HCT116 (cell line): ENCODE data around the gene HYAL2.

Source experiments
- CTCF ChIP-seq, 3 experiments: fragments of 200-600 bp in 1 of 3; sonication (generic) in 1 of 3; IDR thresholded peaks in 2 of 3; conservative IDR thresholded peaks in 1 of 3; 2 replicates each; pipeline ENCODE4 v1.5.1; 2012 to 2017; ENCODE audit warnings: low read depth in 2 of 3, low read length in 2 of 3, antibody characterized with exemption in 1 of 3, borderline replicate concordance in 1 of 3, control low read depth in 1 of 3, mild to moderate bottlenecking in 1 of 3, mixed read lengths in 1 of 3, mixed run types in 1 of 3, moderate library complexity in 1 of 3; ENCODE audit not compliant: insufficient read depth in 1 of 3
- POLR2AphosphoS5 ChIP-seq: IDR thresholded peaks from 2 replicates; pipeline ENCODE4 v1.6.1; 2011; ENCODE audit warnings: mild to moderate bottlenecking, low read depth, low read length, moderate library complexity
- REST ChIP-seq: IDR thresholded peaks from 2 replicates; pipeline ENCODE4 v1.6.1; 2012; ENCODE audit warnings: low read depth
- SRF ChIP-seq: IDR thresholded peaks from 2 replicates; pipeline ENCODE4 v1.6.1; 2012; ENCODE audit warnings: low read depth

GRCh38 chr3:50340448-50341329 is 18.1 kb upstream of the HYAL2 start, which contains the start of gene RASSF1:
- TF ChIP-seq SRF, result no peak
- TF ChIP-seq REST, result no peak
- TF ChIP-seq CTCF (IDR thresholded peaks at IDR 0.05 in 2 of 3, conservative IDR thresholded peaks at IDR 0.05 in 1 of 3; ENCODE audit: borderline replicate concordance in 1 of 3, insufficient read depth in 1 of 3, low read depth in 2 of 3, low read length in 2 of 3), result no peak
- TF ChIP-seq POLR2AphosphoS5, result peak; percentile 85
